ENCODE measurements around the gene WDFY3.

The WDFY3 gene

DNA sequence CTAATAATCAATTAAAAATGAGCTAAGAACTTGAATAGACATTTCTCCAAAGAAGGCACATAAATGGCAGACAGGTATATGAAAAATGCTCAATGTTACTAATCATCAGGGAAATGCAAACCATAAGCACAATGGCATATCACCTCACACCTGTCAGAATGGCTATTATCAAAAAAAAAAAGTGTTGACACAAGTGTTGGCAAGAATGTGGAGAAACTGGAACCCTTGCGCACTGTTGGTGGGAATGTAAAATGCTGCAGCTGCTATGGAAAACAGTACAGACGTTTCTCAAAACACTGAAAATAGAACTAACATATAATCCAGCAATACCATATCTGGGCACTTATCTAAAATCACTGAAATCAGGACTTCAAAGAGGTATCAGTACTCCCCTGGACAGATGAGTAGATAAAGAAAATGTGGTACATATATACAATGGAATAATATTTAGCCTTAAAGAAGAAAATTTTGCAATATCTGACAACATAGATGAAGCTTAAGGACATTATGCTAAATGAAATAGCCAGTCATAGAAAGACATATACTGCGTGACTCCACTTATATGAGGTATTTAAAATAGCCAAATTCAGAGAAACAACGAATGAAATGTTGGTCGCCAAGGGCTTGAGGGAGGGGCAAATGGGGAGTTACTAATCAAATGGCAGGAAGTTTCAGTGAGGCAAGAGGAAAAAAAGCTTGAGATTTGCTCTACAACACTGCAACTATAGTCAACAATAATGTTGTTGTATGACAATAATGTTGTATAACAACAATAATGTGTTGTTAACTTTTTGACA lies 175.5 kb downstream of the WDFY3 start:
- no peak for DNase-seq (ENCODE audit: low read depth in 2 of 2)

DNA sequence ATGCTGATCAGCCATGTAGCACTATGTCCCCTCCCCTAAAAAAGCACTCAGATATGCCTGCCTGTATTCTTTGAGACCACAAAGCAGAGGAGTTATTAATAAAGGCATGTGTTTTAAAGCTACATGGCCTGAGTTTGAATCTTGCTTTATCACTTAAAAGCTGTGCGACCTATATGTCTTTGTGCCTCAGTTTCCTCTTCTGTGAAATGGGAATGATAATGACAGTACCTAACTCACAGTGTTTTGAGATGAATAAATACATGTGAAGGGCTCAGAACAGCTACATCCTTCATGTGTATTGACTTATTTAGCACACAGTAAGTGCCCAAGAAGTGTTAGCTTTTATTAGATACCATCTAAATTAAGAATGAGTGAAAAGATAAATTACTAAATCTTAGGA lies 180.0 kb downstream of the WDFY3 start:
- no peak for DNase-seq (ENCODE audit: low read depth in 2 of 2)

DNA sequence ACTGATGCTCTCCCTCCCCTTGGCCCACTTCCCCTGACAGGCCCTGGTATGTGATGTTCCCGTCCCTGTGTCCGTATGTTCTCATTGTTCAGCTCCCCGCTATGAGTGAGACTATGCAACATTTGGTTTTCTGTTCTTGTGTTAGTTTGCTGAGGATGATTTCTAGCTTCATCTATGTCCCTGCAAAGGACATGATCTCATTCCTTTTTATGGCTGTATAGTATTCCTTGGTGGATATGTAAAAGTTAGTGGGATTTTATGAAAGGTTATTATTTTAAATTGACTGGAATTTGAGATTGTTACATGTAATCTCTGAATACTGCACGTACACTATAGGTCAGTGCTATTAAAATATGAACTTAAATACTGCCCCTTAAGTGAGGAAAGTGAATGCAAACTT lies 184.0 kb downstream of the WDFY3 start:
- DNase-seq (ENCODE audit: low read depth in 2 of 2), result no peak

DNA sequence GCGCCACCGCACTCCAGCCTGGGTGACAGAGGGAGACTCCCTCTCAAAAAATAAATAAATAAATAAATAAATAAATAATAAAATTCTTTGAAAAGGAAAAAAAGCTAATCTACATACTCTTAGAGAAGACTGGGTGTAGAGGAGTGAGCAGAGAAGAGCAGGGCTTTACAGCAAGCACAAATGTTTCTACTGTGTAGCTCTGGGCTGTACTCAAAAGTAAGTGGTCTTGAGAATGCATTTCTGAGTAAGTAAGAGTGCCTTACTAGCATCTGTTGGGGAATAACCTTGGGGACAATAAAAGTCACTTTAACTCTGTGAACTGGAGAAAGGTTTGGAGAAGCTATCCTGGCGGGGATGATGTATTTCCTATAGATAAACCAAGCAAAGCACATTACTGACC lies 185.8 kb downstream of the WDFY3 start:
- no peak for DNase-seq (ENCODE audit: low read depth in 2 of 2)

DNA sequence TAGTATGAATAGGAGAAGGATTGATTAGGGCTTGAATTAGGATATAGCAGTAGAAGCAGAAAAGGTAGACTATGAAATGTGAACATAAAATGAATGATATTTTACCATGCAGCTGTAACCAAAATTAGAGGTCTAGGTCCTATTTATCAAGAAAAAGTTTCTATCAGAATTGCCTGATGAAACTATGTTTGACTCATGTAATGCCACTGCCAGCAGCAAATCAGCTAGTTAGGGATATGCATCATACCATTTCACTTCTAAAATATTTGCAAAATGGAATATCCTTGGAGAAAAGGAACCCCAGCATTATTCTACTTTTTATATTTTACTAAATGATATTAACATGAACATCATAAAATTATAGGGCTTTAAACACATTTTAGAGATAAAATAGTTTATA lies 188.4 kb downstream of the WDFY3 start:
- DNase-seq (ENCODE audit: low read depth in 2 of 2), result no peak

DNA sequence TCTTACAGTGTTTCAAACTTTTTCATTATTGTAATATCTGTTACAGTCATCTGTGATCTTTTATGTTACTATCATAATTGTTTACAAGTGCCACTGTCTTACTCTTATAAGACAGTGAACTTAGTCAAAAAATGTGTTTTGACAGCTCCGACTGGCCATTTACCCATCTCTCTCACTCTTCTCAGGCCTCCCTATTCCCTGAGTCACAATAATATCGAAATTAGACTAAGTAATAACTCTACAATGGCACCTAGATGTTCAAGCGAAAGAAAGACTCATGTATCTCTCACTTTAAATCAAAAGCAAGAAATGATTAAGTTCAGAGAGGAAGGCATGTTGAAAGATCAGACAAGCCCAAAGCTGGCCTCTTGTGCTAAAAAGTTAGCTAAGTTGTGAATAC lies 199.3 kb downstream of the WDFY3 start:
- DNase-seq (ENCODE audit: low read depth in 2 of 2), result no peak

DNA sequence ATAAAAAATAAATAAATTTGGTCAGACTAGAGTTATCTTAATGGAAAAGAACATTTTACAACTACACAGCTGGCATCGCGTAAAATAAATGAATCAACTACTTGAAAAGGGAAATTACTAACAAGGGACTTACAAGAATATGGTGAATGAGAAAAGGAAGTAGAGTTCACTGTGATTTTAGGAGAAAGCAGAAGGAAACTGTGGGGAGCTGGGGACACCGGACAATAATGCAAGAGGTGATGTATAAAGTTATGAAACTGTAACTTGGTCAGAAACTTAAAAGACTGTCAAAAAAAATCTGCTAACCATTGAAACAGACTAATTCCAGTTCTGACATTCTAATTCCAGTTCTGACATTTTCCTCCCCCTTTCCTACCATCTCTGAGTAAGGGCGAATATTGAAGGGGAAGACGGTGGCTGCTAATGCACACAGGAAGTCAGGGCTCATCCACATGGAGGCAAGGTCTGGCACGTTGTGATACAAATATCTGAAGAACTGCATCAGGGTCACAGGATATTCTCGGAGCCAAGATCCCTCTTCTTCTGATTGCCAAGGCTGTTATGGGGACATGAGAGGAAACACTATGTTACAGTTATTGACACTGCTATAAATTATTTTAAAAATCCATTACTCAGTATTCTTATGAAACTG lies 213.0 kb downstream of the WDFY3 start:
- DNase-seq (ENCODE audit: low read depth in 2 of 2), result no peak

DNA sequence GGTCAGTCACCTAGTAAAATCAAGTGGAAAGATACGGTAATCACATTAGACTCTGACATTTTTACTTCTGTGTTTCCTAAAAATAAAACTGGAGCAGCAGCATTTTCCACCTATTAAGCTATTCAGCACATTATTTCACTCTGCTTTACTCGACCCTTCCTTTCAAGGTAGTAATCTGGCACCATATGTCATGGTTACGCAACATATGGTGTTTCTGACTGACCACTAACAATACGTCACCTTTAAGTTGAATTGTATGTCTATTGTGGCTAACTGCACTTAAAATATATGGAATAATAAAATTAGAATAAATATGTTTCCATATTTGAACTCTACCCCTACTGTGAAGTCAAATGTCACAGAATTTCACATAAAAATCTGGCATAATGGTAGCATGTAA lies 214.8 kb downstream of the WDFY3 start:
- no peak for DNase-seq (ENCODE audit: low read depth in 2 of 2)

DNA sequence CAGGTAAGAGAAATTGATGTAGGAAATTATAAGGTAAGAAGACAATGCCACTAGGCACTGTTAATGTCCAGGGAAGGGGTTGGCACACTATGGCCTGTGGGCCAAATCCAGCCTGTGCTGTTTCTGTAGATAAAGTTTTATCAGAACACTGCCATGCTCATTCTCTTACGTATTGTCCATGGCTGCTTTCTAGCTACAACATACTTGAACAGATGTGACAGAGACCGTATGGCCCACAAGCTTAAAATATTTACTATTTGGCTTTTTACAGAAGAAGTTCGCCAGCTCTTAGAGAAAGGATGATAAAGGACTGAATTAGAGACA lies 215.6 kb downstream of the WDFY3 start:
- no peak for DNase-seq (ENCODE audit: low read depth in 2 of 2)

DNA sequence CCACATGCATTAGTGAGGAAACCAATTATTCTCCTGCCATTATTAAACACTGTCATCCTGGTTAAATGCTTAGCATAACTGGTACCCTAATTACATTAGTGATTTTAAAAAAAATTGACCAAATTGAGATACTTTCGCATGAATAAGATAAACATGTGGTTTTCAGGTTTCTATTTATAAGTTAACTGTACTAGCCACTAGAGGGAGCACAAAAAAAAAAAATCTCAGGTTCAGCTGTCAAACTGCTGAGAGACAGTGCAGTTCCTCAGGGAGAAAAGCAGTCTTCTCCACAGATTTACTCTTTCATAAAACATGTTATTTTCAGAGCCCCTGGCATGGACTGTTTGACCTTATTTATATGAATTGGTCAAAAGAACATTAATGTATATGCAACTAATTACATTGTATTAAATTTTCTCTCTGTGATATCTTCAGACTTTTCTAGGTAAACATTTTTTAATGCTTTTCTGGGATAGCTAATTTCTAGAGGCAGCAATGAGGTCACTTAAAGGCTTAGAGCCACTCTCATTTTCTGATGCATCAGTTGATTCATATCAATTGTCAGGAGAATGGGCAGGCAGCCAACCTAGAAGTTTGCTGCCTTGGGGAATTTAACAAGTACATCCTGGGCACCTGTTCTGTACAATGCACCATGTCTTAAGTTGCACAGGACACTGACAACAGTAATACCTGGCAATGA lies 216.1 kb downstream of the WDFY3 start:
- DNase-seq (ENCODE audit: low read depth in 2 of 2), result no peak

DNA sequence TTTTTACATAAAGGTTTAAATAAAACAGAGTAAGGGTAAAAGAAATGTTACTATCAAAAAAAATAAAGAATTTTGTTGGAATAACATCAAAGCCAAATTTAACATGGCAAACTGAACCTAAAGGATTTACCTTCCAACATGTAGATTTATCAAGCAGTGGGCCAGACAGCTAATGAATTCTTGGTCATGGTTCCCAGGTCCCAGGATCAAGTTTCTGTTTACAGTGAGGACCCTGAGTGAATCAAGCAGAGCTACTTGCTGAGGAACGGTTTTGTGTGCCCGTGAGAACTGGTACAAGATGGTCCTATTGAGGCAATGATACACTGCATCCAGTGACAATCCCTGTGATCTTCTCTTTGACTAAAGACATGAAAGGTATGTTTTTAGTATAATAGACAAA lies 226.4 kb downstream of the WDFY3 start:
- no peak for DNase-seq (ENCODE audit: low read depth in 2 of 2)

DNA sequence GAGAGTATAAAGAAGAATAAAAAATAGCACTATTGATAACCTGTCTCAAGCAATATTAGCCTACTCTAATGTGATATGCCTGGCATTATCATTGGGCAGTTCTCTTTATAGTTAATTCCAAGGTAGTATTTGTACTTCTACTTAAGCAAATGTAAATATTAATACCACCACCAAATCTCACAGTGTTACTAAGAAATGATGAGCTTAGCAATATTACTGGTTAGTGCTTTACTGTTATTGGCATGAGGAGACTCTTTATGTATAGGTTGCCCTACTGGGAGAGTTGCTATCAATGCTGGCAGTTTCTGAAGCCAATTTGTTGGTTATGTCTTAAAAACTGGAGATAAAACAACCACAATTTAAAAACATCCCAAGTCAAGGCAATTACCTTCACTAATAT lies 227.9 kb downstream of the WDFY3 start:
- DNase-seq (ENCODE audit: low read depth in 2 of 2), result no peak

DNA sequence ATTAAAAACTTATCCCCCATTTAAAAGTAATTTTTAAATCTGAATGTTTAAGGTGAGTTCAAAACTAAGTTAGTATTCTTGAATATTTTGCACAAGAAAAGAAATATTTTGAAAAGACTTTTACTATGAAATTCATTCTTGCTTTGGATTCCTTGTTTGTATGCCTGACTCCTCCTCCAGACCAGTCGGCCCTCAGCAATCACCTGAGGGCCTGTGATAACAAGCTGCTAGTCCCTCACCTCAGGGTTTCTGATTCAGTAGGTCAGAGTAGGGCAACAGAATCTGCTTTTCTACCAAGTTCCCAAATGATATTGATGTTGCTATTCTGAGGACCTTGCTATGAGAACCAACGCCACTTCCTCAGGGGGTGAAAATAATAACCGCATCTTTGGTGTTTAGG lies 228.8 kb downstream of the WDFY3 start:
- no peak for DNase-seq (ENCODE audit: low read depth in 2 of 2)

DNA sequence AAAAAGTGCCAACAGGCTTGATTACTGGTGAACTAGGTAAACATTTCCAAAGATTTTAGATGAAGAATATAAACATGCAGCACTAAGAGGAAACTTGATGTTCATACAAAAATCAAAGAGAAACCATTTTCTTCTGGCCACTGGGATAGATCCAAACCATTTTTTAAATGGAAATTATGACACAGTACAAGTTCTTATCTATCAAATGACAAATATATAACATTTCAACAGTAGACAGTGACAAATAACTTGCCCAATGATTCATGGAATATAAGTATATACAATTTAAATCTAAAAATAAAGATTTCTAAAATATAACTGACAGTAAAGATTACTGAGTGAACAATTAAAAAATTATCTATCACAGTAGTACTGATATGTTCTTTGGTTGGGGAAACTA lies 232.5 kb downstream of the WDFY3 start:
- no peak for DNase-seq (ENCODE audit: low read depth in 2 of 2)

DNA sequence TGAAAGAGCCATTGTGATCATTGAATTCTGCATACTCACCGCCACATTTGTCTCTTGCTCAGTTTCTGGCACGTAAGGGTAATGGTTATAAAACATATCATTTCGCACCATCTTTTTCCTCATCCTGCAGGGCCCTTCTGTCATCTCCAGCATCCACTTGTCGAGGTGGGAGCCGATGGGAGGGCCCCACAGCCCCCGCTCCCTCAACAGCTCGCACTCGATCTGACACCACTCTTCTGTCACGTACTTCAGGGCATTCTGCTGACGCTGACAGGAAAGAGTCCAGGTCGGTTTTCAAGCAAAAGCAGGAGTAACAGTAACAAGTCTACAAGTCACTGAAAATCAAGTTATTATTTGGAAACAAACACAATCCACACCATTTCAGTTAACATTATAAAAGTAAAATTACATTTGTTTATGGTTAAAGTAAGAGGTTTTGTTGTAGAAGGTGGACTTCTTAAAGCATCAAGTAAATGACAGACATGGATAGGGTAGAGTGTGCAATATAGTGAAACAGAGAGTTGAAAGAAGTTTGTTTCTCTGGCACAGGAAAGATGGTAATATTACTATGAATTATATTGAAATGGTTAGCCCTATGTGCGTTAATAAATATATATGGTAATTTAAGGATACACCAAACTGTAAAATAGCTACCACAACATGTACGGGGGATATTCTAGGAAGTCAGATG lies 233.0 kb downstream of the WDFY3 start:
- no peak for DNase-seq (ENCODE audit: low read depth in 2 of 2)

DNA sequence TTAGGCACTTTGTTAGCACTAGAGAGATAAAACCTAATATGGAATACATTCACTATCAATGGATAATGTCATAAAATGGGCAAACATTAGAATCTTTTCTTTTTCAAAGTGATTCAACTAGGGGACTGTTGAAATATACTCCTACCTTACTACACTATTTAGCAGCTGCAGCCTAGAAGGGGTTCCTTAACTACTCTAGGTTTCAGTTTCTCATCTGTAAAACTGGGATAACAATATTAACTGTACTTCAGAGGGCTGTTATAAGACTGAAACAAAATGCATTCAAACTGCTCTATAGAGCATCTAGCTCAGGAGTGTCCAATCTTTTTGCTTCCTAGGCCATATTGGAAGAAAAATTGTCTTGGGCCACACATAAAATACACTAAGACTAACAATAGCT lies 236.1 kb downstream of the WDFY3 start:
- DNase-seq (ENCODE audit: low read depth in 2 of 2), result no peak

DNA sequence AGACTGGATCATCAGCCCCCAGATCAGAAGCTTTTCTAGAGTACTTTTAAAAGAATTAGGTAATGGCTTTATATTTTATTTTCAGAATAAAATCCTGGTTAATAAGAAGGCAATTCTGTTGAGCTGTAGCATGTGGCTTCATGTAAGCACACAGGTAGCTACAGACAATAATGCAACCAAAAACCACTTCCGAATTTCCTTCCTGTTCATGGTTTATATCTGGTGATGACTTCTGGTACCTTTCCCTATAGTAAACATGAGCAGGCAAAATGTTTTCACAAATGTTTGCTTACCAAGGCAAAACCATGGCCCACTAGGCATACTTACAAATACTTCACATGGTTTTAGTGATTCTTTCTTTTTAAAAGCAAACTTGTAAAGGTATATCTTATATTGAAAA lies 239.0 kb downstream of the WDFY3 start:
- DNase-seq (ENCODE audit: low read depth in 2 of 2), result no peak

DNA sequence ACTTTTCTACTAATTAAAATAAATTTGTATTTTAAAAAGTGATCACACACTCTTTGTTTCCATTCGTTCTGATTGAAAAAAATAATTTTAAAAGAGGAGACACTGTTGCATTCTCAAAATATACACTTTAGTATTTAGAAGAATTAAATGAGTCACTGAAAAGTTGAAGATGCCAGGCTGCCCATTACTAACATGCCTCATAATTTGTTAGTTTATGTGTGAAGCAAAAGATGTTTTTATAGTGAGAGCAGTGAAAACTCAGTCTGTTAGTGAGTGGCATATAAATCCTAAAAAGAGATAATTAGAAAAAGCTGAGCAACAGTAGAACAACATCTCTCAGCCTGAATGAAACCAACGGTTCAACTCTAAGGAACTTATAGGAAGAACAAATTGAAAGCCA lies 240.1 kb downstream of the WDFY3 start:
- no peak for DNase-seq (ENCODE audit: low read depth in 2 of 2)

DNA sequence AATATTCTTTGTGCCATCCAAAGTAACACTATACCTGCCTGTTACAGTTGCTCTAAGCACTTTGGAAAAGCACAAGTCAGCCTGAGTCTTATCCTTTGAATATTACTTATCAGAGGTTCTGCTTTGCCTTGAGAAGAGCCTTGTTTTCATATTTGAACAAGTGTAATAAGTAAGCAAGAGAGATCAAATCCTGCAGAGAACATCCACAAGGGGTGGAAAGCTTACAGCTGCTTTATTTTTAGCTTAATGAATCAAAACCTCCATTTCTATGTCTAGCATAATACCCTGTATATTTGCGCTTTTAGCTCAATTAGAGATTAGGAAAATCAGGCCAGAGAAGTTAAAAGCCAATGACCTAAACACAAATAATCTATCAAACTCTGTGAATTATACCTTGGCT lies 243.8 kb downstream of the WDFY3 start:
- DNase-seq (ENCODE audit: low read depth in 2 of 2), result no peak

DNA sequence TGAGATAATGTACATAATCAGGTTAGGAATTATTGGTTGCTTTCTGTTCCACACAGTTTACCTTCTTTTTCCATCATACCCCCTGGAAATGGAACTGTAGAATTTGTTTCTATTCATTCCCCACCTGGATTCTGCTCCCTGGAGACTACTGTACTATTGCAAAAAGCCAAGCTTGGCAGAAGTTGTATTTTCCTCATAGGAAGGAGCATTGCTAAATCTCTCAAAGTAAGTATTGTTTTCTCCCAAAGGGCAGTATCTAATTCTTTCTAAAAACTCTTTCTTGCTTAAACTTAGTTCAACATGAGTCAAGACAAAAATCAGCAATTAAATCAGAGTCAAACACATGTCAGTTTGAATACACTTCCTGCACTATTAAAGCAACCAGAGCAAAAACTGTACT lies 247.4 kb downstream of the WDFY3 start:
- DNase-seq (ENCODE audit: low read depth in 2 of 2), result no peak

DNA sequence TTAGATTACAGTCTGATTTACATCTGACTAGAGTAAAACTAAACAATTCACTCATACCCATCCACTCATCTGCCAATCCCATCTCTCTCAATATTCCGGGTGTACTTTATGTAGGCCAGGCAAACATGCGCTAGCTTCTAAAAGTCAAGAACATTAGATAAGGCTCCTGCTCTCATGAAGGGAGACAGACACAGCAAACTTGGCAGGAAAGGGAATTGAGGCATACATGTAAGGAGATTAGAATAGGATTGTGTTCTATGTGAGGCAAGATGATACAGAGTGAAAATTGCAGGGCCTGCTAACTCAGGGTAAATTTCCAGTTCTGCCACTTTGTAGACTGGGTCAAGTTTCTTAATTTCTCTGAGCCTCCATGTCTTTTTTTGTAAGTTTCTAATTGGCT lies 247.8 kb downstream of the WDFY3 start:
- DNase-seq (ENCODE audit: low read depth in 2 of 2), result no peak

DNA sequence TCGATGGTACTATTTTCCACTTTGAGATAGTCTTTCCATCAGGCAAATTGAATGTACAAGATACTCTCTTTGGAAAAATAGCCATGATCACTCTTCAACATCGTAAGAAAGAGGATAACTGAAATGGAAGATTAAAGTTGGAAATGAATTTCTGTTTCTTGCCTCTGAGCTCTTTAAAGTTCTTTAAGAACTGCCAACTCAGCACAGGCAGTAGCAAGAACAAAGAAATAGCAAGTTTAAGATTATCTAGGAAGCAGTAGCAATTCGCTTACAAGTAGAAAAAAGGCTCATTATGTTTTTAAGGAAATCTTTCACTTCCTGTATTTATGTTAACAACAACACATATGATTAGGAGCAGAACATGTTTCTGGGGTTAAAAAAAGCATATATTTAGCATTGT lies 255.9 kb downstream of the WDFY3 start:
- DNase-seq (ENCODE audit: low read depth in 2 of 2), result no peak
